Tibial nerve (tissue), 3 donors: ENCODE data around the gene DNAJB13.

Source experiments
- CTCF ChIP-seq, 5 experiments: fragments of 200-600 bp in 3 of 5; fragments of 450-650 bp in 2 of 5; sonication (generic) in 3 of 5; IDR thresholded peaks; one replicate each; pipeline ENCODE4 v1.5.1; 2016 to 2019; ENCODE audit warnings: antibody characterized with exemption in 5 of 5, mild to moderate bottlenecking in 3 of 5, moderate library complexity in 2 of 5
- POLR2A ChIP-seq, 2 donors: fragments of 450-650 bp; IDR thresholded peaks; one replicate each; pipeline ENCODE4 v1.6.1; 2017; ENCODE audit warnings: antibody characterized with exemption in 2 of 2, mild to moderate bottlenecking in 2 of 2, moderate library complexity in 2 of 2

DNA sequence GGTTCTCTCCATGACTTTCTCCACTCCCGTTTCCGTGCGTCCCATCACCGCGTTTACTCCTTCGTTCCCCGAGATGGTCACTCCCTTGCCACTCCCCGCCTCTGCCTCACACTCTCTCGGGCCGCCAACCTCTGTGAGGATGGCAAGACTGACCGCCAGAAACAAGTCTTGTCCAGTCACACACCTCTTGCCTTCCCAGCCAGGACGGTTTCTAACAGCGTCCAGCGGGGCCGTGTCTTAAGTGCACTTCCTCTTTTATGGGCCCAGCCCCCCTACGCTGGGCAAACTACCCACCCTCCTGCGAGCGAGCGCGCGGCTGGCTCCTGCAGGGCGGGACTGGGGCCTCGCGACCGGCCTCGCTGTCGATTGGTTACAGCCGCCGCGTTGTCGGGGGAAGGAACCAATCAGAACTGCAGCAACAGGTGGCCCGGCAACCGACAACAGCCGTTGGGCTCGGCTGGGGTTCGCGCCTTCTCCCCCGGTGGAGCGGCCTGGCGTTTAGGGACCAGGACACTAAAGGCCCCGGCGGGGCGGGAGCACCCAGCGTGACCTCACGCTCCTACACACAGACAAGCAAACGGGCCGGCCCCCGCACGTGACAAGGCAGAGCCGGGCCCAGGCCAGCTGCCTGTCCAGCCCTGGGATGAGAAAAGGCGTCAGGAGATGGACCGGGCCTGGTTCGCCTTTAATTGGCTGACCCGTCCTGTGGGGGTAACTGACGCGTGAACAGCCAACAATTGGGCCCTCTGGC lies 32.3 kb downstream of the DNAJB13 start:
- TF ChIP-seq POLR2A (IDR thresholded peaks at IDR 0.05) (peak; percentile 20 to 63), CTCF (IDR thresholded peaks at IDR 0.05) (peak in 1 of 5 experiments; percentile 25)
